GM18526 (cell line): Measurements from ENCODE around the gene CAPN12.
A peak's percentile ranks its signal among the peaks of the same experiment; 100 is the strongest.

Experiments used
- POLR2A ChIP-seq: IDR thresholded peaks from 3 replicates; pipeline ENCODE4 v1.6.1; 2011; ENCODE audit not compliant: insufficient read length; ENCODE audit errors: extremely low read depth

The CAPN12 gene

GRCh38 chr19:38737921-38738737 lies 6.1 kb downstream of the CAPN12 start:
- no peak for TF ChIP-seq POLR2A

GRCh38 chr19:38737281-38737865 lies 6.9 kb downstream of the CAPN12 start:
- TF ChIP-seq POLR2A = no peak

- TF ChIP-seq POLR2A = no peak
These were observed 7.6 kb downstream of the CAPN12 start for GRCh38 chr19:38736413-38737280.

- no peak for TF ChIP-seq POLR2A
These were observed 8.2 kb downstream of the CAPN12 start for GRCh38 chr19:38736036-38736412.

GRCh38 chr19:38735257-38735686 lies 9.0 kb downstream of the CAPN12 start:
- no peak for TF ChIP-seq POLR2A

- TF ChIP-seq POLR2A = peak; percentile 51
These were observed 9.6 kb downstream of the CAPN12 start for GRCh38 chr19:38734426-38735256.

- no peak for TF ChIP-seq POLR2A
These were observed 10.2 kb downstream of the CAPN12 start for GRCh38 chr19:38734176-38734425.

- TF ChIP-seq POLR2A = no peak
These were observed 10.6 kb downstream of the CAPN12 start for GRCh38 chr19:38733493-38734175.

GRCh38 chr19:38733241-38733492 lies 11.1 kb downstream of the CAPN12 start:
- no peak for TF ChIP-seq POLR2A

- TF ChIP-seq POLR2A = no peak
These were observed 12.5 kb downstream of the CAPN12 start for GRCh38 chr19:38731654-38732301.

- TF ChIP-seq POLR2A = no peak
These were observed 13.3 kb downstream of the CAPN12 start for GRCh38 chr19:38730731-38731589.

- TF ChIP-seq POLR2A = no peak
These were observed 13.9 kb downstream of the CAPN12 start for GRCh38 chr19:38730470-38730730.

- TF ChIP-seq POLR2A = no peak
These were observed 14.4 kb downstream of the CAPN12 start for GRCh38 chr19:38729653-38730469.
